H1 (cell line): ENCODE data around the gene AKR7A3. TPM values are rescaled to one million over a fixed set of nuclear protein-coding genes. Genes with fewer than 3 reads are reported as not detected.

ENCODE experiments used
- ASH2L ChIP-seq: fragments of 200-600, 300-600 bp; sonication (generic); IDR thresholded peaks from one replicate; pipeline ENCODE4 v1.7.1; 2017; ENCODE audit warnings: low read length
- CHD1 ChIP-seq: IDR thresholded peaks from 2 replicates; pipeline ENCODE4 v1.6.1; 2012; ENCODE audit warnings: low read depth, low read length, improper control_type of control experiment
- CHD2 ChIP-seq: IDR thresholded peaks from 2 replicates; pipeline ENCODE4 v1.6.1; 2012; ENCODE audit warnings: low read length, improper control_type of control experiment
- JUND ChIP-seq: IDR thresholded peaks from 2 replicates; pipeline ENCODE4 v1.6.1; 2011; ENCODE audit warnings: mild to moderate bottlenecking, improper control_type of control experiment, low read length
- KDM1A ChIP-seq: fragments of 200-600, 300-600 bp; sonication (generic); IDR thresholded peaks from 2 replicates; pipeline ENCODE4 v1.7.1; 2016; ENCODE audit warnings: mild to moderate bottlenecking, low read length, borderline replicate concordance
- KDM5A ChIP-seq: fragments of 200-600 bp; IDR thresholded peaks from 2 replicates; pipeline ENCODE4 v1.7.1; 2012; ENCODE audit warnings: mild to moderate bottlenecking, low read length, inconsistent platforms, mixed read lengths
- POU5F1 ChIP-seq: IDR thresholded peaks from 2 replicates; pipeline ENCODE4 v1.6.1; 2011; ENCODE audit warnings: low read depth, mild to moderate bottlenecking, low read length, moderate library complexity
- RAD21 ChIP-seq, 2 experiments: IDR thresholded peaks in 1 of 2; conservative IDR thresholded peaks in 1 of 2; 2 replicates each; pipeline ENCODE4 v1.6.1; 2011; ENCODE audit warnings: low read depth in 2 of 2, low read length in 2 of 2, improper control_type of control experiment in 1 of 2, inconsistent platforms in 1 of 2, mild to moderate bottlenecking in 1 of 2, moderate library complexity in 1 of 2
- SP1 ChIP-seq: IDR thresholded peaks from 2 replicates; pipeline ENCODE4 v1.6.1; 2011; ENCODE audit warnings: low read depth, low read length
- SRF ChIP-seq: IDR thresholded peaks from 2 replicates; pipeline ENCODE4 v1.6.1; 2011; ENCODE audit warnings: mild to moderate bottlenecking, low read depth, low read length, moderate library complexity
- TEAD4 ChIP-seq: IDR thresholded peaks from 2 replicates; pipeline ENCODE4 v1.6.1; 2012; ENCODE audit warnings: low read depth, low read length, inconsistent platforms, mixed read lengths
- polyA plus RNA-seq, 7 experiments: library from polyadenylated mRNA; depleted of rRNA in 3 of 7; stranded (reverse) in 5 of 7; unstranded in 2 of 7; fragments of >200 nt in 5 of 7; fragments of 200-250 nt in 2 of 7; gene quantifications; 1 replicate in 5 of 7; 2 replicates in 1 of 7; 4 replicates in 1 of 7; pipeline versions ENCODE4 v1.2.1 to v1.2.3, GENCODE V29; 2011 to 2013; ENCODE audit warnings: missing spikeins in 2 of 7, mixed read lengths in 2 of 7
- total RNA-seq: library from RNA; stranded (reverse); fragmentation: NEBNext Ultra II Directional; extraction: Animal tissue kit (Norgen Biotek cat#: 25700); gene quantifications from 2 replicates; pipeline ENCODE4 v1.2.1, GENCODE V29; 2021
- TF ChIP-seq, protein P1 (sequence below): IDR thresholded peaks from 2 replicates; pipeline ENCODE4 v1.6.1; 2012; ENCODE audit warnings: low read length, inconsistent platforms

AKR7A3 gene
- total and polyA plus RNA-seq, 2 of the 8 experiments (the other 6 are each of a cell fraction or from before 2014, with no cell fraction given), result 0.62 to 0.65 TPM

- TF ChIP-seq, protein P1, sequence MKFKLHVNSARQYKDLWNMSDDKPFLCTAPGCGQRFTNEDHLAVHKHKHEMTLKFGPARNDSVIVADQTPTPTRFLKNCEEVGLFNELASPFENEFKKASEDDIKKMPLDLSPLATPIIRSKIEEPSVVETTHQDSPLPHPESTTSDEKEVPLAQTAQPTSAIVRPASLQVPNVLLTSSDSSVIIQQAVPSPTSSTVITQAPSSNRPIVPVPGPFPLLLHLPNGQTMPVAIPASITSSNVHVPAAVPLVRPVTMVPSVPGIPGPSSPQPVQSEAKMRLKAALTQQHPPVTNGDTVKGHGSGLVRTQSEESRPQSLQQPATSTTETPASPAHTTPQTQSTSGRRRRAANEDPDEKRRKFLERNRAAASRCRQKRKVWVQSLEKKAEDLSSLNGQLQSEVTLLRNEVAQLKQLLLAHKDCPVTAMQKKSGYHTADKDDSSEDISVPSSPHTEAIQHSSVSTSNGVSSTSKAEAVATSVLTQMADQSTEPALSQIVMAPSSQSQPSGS, result no peak
- no peak for TF ChIP-seq KDM5A
- peak; percentile 25 for TF ChIP-seq ASH2L
- no peak for TF ChIP-seq JUND
- TF ChIP-seq POU5F1, result no peak
- no peak for TF ChIP-seq SP1
- peak; percentile 72; the same call in 1 of the 2 replicates for TF ChIP-seq CHD2
- TF ChIP-seq KDM1A, result no peak
- TF ChIP-seq SRF, result no peak
- TF ChIP-seq RAD21 (IDR thresholded peaks at IDR 0.05 in 1 of 2, conservative IDR thresholded peaks at IDR 0.05 in 1 of 2; ENCODE audit: low read depth in 2 of 2, low read length in 2 of 2), result no peak
- no peak for TF ChIP-seq CHD1
- TF ChIP-seq TEAD4, result peak; percentile 58; the same call in 1 of the 2 replicates
These were observed 23.6 kb upstream of the AKR7A3 start, which contains the start of the genes AKR7A2 and SLC66A1 (continued) for GRCh38 chr1:19311931-19312781.
